HepG2 (cell line): Measurements from ENCODE around the gene CNNM4. TPM values are rescaled to one million over a fixed set of nuclear protein-coding genes. Genes with fewer than 3 reads are reported as not detected.

Experiments
- ATAC-seq: fragments of 200-7000 bp; cut with Tn5 transposase; 3 replicates; pipeline ENCODE4 v1.9.1; 2020; ENCODE audit warnings: mild to moderate bottlenecking, moderate library complexity
- BruUV-seq: library from RNA; stranded (reverse); fragments of 400-500 nt; replicated peaks from 2 replicates; lab custom pipeline; 2021; lab: Mats Ljungman, UMichigan
- CTCF ChIA-PET: fragments of 300-600 bp; formaldehyde crosslinking; extraction: SDS; loops from one replicate; lab custom pipeline; 2021; ENCODE audit warnings: low total read pairs, inconsistent platforms, low intra/inter-chr PET ratio; lab: Yijun Ruan, JAX
- POLR2A ChIA-PET: fragments of 350-600 bp; sonication (Branson Sonifier 250); formaldehyde crosslinking; loops from one replicate; lab custom pipeline; 2020; ENCODE audit warnings: antibody characterized with exemption, inconsistent platforms; lab: Yijun Ruan, JAX
- DNase-seq: peaks from one replicate; pipeline ENCODE4 v3.0.0-alpha.2; 2015; ENCODE audit warnings: low spot score
- FAIRE-seq: peaks from 3 replicates; lab custom pipeline; 2011; peaks lifted over from hg19 to GRCh38; lab: Jason Lieb, UNC
- H2AFZ ChIP-seq: one replicate; pipeline ENCODE4 v1.6.1; 2011; ENCODE audit warnings: low read length, inconsistent platforms
- H3K27ac ChIP-seq: fragments of 300-600 bp; 3 replicates; pipeline ENCODE4 v1.8.0; 2011; ENCODE audit warnings: mixed run types, mild to moderate bottlenecking, mixed read lengths, low read length, inconsistent platforms; ENCODE audit not compliant: insufficient read depth; ENCODE audit errors: extremely low read length
- H3K27me3 ChIP-seq, 2 experiments: fragments of 200-600 bp in 1 of 2; 2 replicates in 1 of 2; 3 replicates in 1 of 2; pipeline versions ENCODE4 v1.6.0 to v1.8.0; 2011; ENCODE audit warnings: low read length in 2 of 2, mild to moderate bottlenecking in 2 of 2, moderate library complexity in 2 of 2, inconsistent platforms in 1 of 2; ENCODE audit not compliant: insufficient read depth in 2 of 2, control insufficient read depth in 1 of 2
- H3K36me3 ChIP-seq, 2 experiments: fragments of 200-600 bp in 1 of 2; replicated peaks in 1 of 2; 2 replicates in 1 of 2; 3 replicates in 1 of 2; pipeline versions ENCODE4 v1.5.1 to v1.8.0; 2011; ENCODE audit warnings: low read length in 2 of 2, inconsistent platforms in 1 of 2; ENCODE audit not compliant: insufficient read depth in 2 of 2, control insufficient read depth in 1 of 2
- H3K4me1 ChIP-seq: 2 replicates; pipeline ENCODE4 v1.5.1; 2012; ENCODE audit warnings: low read length, inconsistent platforms; ENCODE audit not compliant: insufficient read depth
- H3K4me2 ChIP-seq: 2 replicates; pipeline ENCODE4 v1.6.0; 2011; ENCODE audit warnings: low read depth, low read length, inconsistent platforms
- H3K4me3 ChIP-seq, 3 experiments: fragments of 200-600 bp in 1 of 3; sonication (generic), shearing (Covaris generic) in 1 of 3; replicated peaks in 1 of 3; 2 replicates each; pipeline ENCODE4 v1.5.1; 2011 to 2016; ENCODE audit warnings: low read length in 3 of 3, inconsistent platforms in 2 of 3, low read depth in 2 of 3, mild to moderate bottlenecking in 2 of 3, control low read depth in 1 of 3, mixed read lengths in 1 of 3; ENCODE audit not compliant: insufficient read depth in 1 of 3
- H3K79me2 ChIP-seq: one replicate; pipeline ENCODE4 v1.6.1; 2011; ENCODE audit warnings: low read length, inconsistent platforms; ENCODE audit not compliant: insufficient read depth
- H3K9ac ChIP-seq: 2 replicates; pipeline ENCODE4 v1.6.0; 2011; ENCODE audit warnings: mild to moderate bottlenecking, low read depth, low read length, inconsistent platforms; ENCODE audit not compliant: insufficient read depth
- H3K9me3 ChIP-seq: 2 replicates; pipeline ENCODE4 v1.5.1; 2012; ENCODE audit warnings: mild to moderate bottlenecking, low read length
- H4K20me1 ChIP-seq: 2 replicates; pipeline ENCODE4 v1.6.0; 2011; ENCODE audit warnings: inconsistent platforms, mild to moderate bottlenecking, low read length, moderate library complexity; ENCODE audit not compliant: insufficient read depth
- CBX2 ChIP-seq, 2 experiments: fragments of 200-600 bp in 1 of 2; sonication (generic); formaldehyde crosslinking in 1 of 2; IDR thresholded peaks; 2 replicates each; pipeline versions ENCODE4 v1.7.0 to v1.8.1; 2018 to 2022; ENCODE audit warnings: low read depth in 2 of 2, low read length in 1 of 2, mild to moderate bottlenecking in 1 of 2, missing genetic modification reagents in 1 of 2
- MAFF ChIP-seq: IDR thresholded peaks from 2 replicates; pipeline ENCODE4 v1.6.1; 2011; ENCODE audit warnings: low read depth, low read length, improper control_type of control experiment
- MAFK ChIP-seq, 2 experiments: IDR thresholded peaks in 1 of 2; conservative IDR thresholded peaks in 1 of 2; 2 replicates each; pipeline ENCODE4 v1.6.1; 2011; ENCODE audit warnings: improper control_type of control experiment in 2 of 2, low read length in 2 of 2
- MED8 ChIP-seq: sonication (generic); formaldehyde crosslinking; IDR thresholded peaks from 2 replicates; pipeline ENCODE4 v1.8.1; 2023; ENCODE audit warnings: mild to moderate bottlenecking, missing genetic modification reagents; ENCODE audit not compliant: insufficient replicate concordance
- POLR2A ChIP-seq, 2 experiments: IDR thresholded peaks; 2 replicates each; pipeline ENCODE4 v1.6.1; 2011; ENCODE audit warnings: low read depth in 2 of 2, low read length in 2 of 2, mild to moderate bottlenecking in 1 of 2, moderate library complexity in 1 of 2; ENCODE audit not compliant: insufficient read depth in 1 of 2
- ZNF33B ChIP-seq: sonication (generic); formaldehyde crosslinking; IDR thresholded peaks from 2 replicates; pipeline ENCODE4 v1.5.1; 2020; ENCODE audit warnings: mild to moderate bottlenecking, missing genetic modification reagents
- ZNF550 ChIP-seq: sonication (generic); formaldehyde crosslinking; IDR thresholded peaks from 2 replicates; pipeline ENCODE4 v1.4.0; 2020; ENCODE audit warnings: mild to moderate bottlenecking, missing genetic modification reagents, borderline replicate concordance
- whole genome bisulfite sequencing: methylation state at CpG from one replicate; pipeline ENCODE4 v1.1.6; 2017; ENCODE audit warnings: low lambda C conversion rate; 5-methylcytosine and 5-hydroxymethylcytosine counted together
- in situ Hi-C: cut with HindIII; loops from 2 replicates; pipeline ENCODE4 v1.10.0; 2017; ENCODE audit warnings: low pct_unique_long_range_greater_than_20kb; ENCODE audit not compliant: extremely low pct_ligation_motif_present
- intact Hi-C: fragments of 100-400 bp; cut with micrococcal nuclease; formaldehyde crosslinking; loops from one replicate; pipeline ENCODE4 v1.10.0; 2022; ENCODE audit not compliant: unreplicated experiment
- polyA plus RNA-seq, 8 experiments: library from polyadenylated mRNA; depleted of rRNA in 3 of 8; stranded (reverse) in 7 of 8; unstranded in 1 of 8; fragments of >200 nt; fragmentation: Illumina TruSeq in 4 of 8; extraction: Trizol in 4 of 8; gene quantifications; 2 replicates each; pipeline versions ENCODE4 v1.2.1 to v1.2.3, GENCODE V29; 2011 to 2016; ENCODE audit warnings: low read depth in 4 of 8, missing spikeins in 1 of 8, mixed read lengths in 1 of 8; ENCODE audit not compliant: insufficient read depth in 1 of 8
- total RNA-seq, 5 experiments: library from RNA; depleted of rRNA; stranded (reverse); fragments of >200 nt; fragmentation: Illumina TruSeq; extraction: Trizol; gene quantifications; 2 replicates each; pipeline ENCODE4 v1.2.3, GENCODE V29; 2016; ENCODE audit warnings: low read depth in 1 of 5
- TF ChIP-seq, protein P1 (sequence below): IDR thresholded peaks from 2 replicates; pipeline ENCODE4 v1.6.1; 2016
- TF ChIP-seq, protein P2 (sequence below): sonication (generic); IDR thresholded peaks from 2 replicates; pipeline ENCODE4 v1.6.1; 2016; ENCODE audit warnings: low read depth, borderline replicate concordance
- TF ChIP-seq, protein P3 (sequence below): sonication (generic); formaldehyde crosslinking; IDR thresholded peaks from 2 replicates; pipeline ENCODE4 v1.4.0; 2020; ENCODE audit warnings: missing genetic modification reagents, low read depth, mild to moderate bottlenecking, borderline replicate concordance

The CNNM4 gene
- total and polyA plus RNA-seq, 2 of the 13 experiments (the other 11 are each of a cell fraction or from before 2014, with no cell fraction given), result 5.9 to 8.4 TPM

DNA sequence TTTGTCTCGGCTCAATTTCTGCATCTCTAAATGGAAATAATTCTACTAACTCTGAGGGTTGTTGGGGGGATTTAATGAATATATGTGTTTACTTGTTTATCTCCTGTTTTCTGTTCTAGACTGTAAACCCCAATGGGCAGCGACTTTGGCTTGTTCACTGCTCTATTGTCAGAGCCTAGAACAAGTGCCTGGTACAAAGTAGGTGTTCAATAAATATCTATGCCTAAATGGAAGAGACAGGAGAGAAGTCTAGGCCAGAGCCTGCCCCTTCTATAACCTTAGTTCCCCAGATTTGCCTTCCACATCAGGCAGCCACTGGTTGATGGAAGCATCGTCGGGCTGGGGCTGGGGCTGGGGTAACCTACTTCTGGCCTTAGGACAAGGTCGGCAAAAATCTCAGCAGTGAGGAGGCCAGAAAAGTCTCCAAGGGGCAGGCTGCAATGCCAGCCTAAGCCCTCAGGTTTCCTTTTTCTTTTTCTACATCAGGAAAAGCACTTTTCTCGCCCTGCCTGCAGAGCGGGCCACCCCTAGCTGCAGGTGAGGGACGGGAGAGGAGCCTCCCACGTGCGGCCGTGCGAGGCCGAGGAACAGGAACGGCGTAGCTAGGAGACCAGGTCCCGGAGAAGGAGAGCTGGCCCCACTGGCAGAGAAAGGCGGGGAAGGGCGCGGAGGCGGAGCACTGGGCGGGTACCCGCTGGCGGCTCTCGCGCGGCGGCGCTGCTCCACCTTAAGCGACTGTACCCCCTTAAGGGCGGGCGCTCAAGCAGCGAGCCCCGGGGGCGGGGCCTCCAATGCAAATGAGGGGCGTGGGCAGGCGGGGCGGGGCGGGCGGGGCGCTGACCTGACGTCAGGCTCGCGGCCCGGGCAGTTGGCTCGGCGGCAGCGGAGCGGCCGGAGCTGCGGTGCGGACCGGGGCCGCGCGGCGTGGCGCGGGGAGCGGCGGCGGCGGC lies at the start of gene CNNM4 (continued):
- TF ChIP-seq CBX2 (IDR thresholded peaks at IDR 0.05; ENCODE audit: low read depth, low read length) (no peak), CBX2 (CRISPR knock-in tag; IDR thresholded peaks at IDR 0.05; ENCODE audit: low read depth) (no peak), POLR2A (IDR thresholded peaks at IDR 0.05; ENCODE audit: insufficient read depth in 1 of 2, low read depth in 2 of 2, low read length in 2 of 2) (peak in 1 of 2 experiments; percentile 57; a peak in 2 of 4 replicates), ZNF550 (no peak), ZNF33B (0 out of 2 replicates have a peak, but pooled peaks have one; percentile 14)
- TF ChIP-seq, protein P1, sequence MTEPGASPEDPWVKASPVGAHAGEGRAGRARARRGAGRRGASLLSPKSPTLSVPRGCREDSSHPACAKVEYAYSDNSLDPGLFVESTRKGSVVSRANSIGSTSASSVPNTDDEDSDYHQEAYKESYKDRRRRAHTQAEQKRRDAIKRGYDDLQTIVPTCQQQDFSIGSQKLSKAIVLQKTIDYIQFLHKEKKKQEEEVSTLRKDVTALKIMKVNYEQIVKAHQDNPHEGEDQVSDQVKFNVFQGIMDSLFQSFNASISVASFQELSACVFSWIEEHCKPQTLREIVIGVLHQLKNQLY (CRISPR knock-in tag), result peak; percentile 50; the same call in 1 of the 2 replicates
- TF ChIP-seq, protein P2, sequence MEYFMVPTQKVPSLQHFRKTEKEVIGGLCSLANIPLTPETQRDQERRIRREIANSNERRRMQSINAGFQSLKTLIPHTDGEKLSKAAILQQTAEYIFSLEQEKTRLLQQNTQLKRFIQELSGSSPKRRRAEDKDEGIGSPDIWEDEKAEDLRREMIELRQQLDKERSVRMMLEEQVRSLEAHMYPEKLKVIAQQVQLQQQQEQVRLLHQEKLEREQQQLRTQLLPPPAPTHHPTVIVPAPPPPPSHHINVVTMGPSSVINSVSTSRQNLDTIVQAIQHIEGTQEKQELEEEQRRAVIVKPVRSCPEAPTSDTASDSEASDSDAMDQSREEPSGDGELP, result no peak
- TF ChIP-seq, protein P3, sequence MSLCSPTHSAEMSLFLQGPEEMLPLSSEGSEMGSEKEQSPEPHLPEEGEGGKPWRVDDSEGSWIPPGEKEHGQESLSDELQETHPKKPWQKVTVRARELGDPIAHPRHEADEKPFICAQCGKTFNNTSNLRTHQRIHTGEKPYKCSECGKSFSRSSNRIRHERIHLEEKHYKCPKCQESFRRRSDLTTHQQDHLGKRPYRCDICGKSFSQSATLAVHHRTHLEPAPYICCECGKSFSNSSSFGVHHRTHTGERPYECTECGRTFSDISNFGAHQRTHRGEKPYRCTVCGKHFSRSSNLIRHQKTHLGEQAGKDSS, result no peak
- TF ChIP-seq, all 625 proteins: peak for 153

DNA sequence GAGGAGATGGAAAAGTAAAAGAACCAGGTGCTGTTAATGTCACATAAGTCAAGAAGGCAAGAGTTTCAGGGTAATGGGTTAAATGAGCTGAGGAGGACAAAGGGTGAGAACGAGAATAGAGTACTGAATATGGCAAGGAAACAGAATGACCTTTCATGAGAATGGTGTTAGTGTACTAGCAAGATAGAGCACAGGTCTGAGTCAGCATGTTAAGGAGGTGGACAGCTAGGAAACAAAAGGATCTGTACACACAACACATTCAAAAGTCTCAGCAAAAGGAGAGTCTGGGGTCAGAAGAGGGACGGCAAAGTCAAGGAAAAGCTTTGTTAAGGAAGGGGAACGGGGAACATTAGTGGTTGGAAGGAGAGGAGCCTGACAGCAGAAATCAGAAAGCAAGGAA lies 49.7 kb upstream of the CNNM4 start:
- no peak overlapping the region for H3K4me3 ChIP-seq
- no peak overlapping the region for H2AFZ ChIP-seq
- TF ChIP-seq MAFK (conservative IDR thresholded peaks at IDR 0.05 in 1 of 2, IDR thresholded peaks at IDR 0.05 in 1 of 2; ENCODE audit: low read length in 2 of 2), result peak; percentile 42 to 45; a peak in 3 of 4 replicates
- TF ChIP-seq MED8, result no peak
- TF ChIP-seq MAFF, result 0 out of 2 replicates have a peak, but pooled peaks have one; percentile 15
- ChIA-PET CTCF (no interaction called here), POLR2A (no interaction called here)
- BruUV-seq, result no TSS peak
- peak; percentile 15 for FAIRE-seq
- no peak overlapping the region for H3K27ac ChIP-seq
- H3K27me3 ChIP-seq, result no peaks in the 10 kb centered on the region; a peak in 1 of 5 replicates
- H3K36me3 ChIP-seq, result peaks cover 44 to 67% of the 10 kb centered on the region in 2 experiments
- H3K4me1 ChIP-seq, result peaks cover 16% of the 10 kb centered on the region
- H3K4me2 ChIP-seq, result no peak overlapping the region
- ATAC-seq, result no peak
- intact Hi-C loops, result no loop called here
- WGBS, result 95% methylated on average over 3 of the region's 3 CpGs
- no peaks in the 10 kb centered on the region for H3K79me2 ChIP-seq
- H4K20me1 ChIP-seq, result no peaks in the 10 kb centered on the region
- in situ Hi-C loops, result no loop called here
- no peak overlapping the region for H3K9ac ChIP-seq
- no peaks in the 10 kb centered on the region for H3K9me3 ChIP-seq
- DNase-seq, result no peak
